Astrocyte (in vitro differentiated cells and primary cell): ENCODE measurements around the gene MAN2A1. TPM values are rescaled to one million over a fixed set of nuclear protein-coding genes. Genes with fewer than 3 reads are reported as not detected.

Source experiments
- DNase-seq: peaks from one replicate; pipeline ENCODE4 v3.0.0-alpha.2; 2010; ENCODE audit warnings: low read depth
- FAIRE-seq: peaks from 2 replicates; lab custom pipeline; 2011; peaks lifted over from hg19 to GRCh38; lab: Jason Lieb, UNC
- H2AFZ ChIP-seq: 2 replicates; pipeline ENCODE4 v1.6.0; 2012; ENCODE audit warnings: low read depth, low read length, inconsistent platforms
- H3K27ac ChIP-seq: 2 replicates; pipeline ENCODE4 v1.5.1; 2011; ENCODE audit warnings: low read depth, low read length, inconsistent platforms
- H3K27me3 ChIP-seq: 2 replicates; pipeline ENCODE4 v1.6.0; 2011; ENCODE audit warnings: low read length, inconsistent platforms; ENCODE audit not compliant: insufficient read depth
- H3K36me3 ChIP-seq: 2 replicates; pipeline ENCODE4 v1.5.1; 2011; ENCODE audit warnings: low read length, inconsistent platforms; ENCODE audit not compliant: insufficient read depth
- H3K4me1 ChIP-seq: 2 replicates; pipeline ENCODE4 v1.5.1; 2011; ENCODE audit warnings: low read length, inconsistent platforms; ENCODE audit not compliant: insufficient read depth
- H3K4me2 ChIP-seq: 2 replicates; pipeline ENCODE4 v1.6.0; 2012; ENCODE audit warnings: low read length, inconsistent platforms
- H3K4me3 ChIP-seq: 2 replicates; pipeline ENCODE4 v1.5.1; 2011; ENCODE audit warnings: low read depth, mild to moderate bottlenecking, low read length, inconsistent platforms; ENCODE audit not compliant: insufficient read depth
- H3K79me2 ChIP-seq: 2 replicates; pipeline ENCODE4 v1.6.0; 2012; ENCODE audit warnings: mild to moderate bottlenecking, low read length, inconsistent platforms; ENCODE audit not compliant: insufficient read depth
- H3K9ac ChIP-seq: 2 replicates; pipeline ENCODE4 v1.6.0; 2012; ENCODE audit warnings: mild to moderate bottlenecking, low read length, inconsistent platforms
- H3K9me3 ChIP-seq: 2 replicates; pipeline ENCODE4 v1.5.1; 2012; ENCODE audit warnings: low read depth, mild to moderate bottlenecking, low read length, inconsistent platforms; ENCODE audit not compliant: insufficient read depth
- H4K20me1 ChIP-seq: 2 replicates; pipeline ENCODE4 v1.6.0; 2012; ENCODE audit warnings: low read length, inconsistent platforms; ENCODE audit not compliant: insufficient read depth
- H3K27ac Mint-ChIP-seq: one replicate; pipeline ENCODE4 v1.8.0; 2021; ENCODE audit warnings: mild to moderate bottlenecking, mixed read lengths; ENCODE audit not compliant: unreplicated experiment
- H3K27me3 Mint-ChIP-seq: one replicate; pipeline ENCODE4 v1.8.0; 2021; ENCODE audit warnings: low read depth, mixed read lengths; ENCODE audit not compliant: unreplicated experiment
- H3K36me3 Mint-ChIP-seq: one replicate; pipeline ENCODE4 v1.8.0; 2021; ENCODE audit warnings: low read depth, mixed read lengths; ENCODE audit not compliant: unreplicated experiment
- H3K4me1 Mint-ChIP-seq: one replicate; pipeline ENCODE4 v1.8.0; 2021; ENCODE audit warnings: low read depth, mixed read lengths; ENCODE audit not compliant: unreplicated experiment
- H3K4me3 Mint-ChIP-seq: one replicate; pipeline ENCODE4 v1.8.0; 2021; ENCODE audit warnings: mild to moderate bottlenecking, moderate library complexity, mixed read lengths; ENCODE audit not compliant: unreplicated experiment
- H3K9me3 Mint-ChIP-seq: one replicate; pipeline ENCODE4 v1.8.0; 2021; ENCODE audit warnings: mild to moderate bottlenecking, mixed read lengths; ENCODE audit not compliant: unreplicated experiment
- EZH2 ChIP-seq: IDR thresholded peaks from 2 replicates; pipeline ENCODE4 v1.6.1; 2012; ENCODE audit warnings: mild to moderate bottlenecking, low read length, inconsistent platforms; ENCODE audit not compliant: insufficient read depth
- total RNA-seq: library from RNA; stranded (reverse); gene quantifications from 2 replicates; pipeline ENCODE4 v1.2.1, GENCODE V29; 2021
- TF ChIP-seq, protein P1 (sequence below): IDR thresholded peaks from 2 replicates; pipeline ENCODE4 v1.5.1; 2011; ENCODE audit warnings: low read depth, mild to moderate bottlenecking, inconsistent platforms, low read length, moderate library complexity; ENCODE audit not compliant: insufficient read depth

Gene MAN2A1
- total RNA-seq, 1 donor from 2014 or later, result 109 TPM

DNA sequence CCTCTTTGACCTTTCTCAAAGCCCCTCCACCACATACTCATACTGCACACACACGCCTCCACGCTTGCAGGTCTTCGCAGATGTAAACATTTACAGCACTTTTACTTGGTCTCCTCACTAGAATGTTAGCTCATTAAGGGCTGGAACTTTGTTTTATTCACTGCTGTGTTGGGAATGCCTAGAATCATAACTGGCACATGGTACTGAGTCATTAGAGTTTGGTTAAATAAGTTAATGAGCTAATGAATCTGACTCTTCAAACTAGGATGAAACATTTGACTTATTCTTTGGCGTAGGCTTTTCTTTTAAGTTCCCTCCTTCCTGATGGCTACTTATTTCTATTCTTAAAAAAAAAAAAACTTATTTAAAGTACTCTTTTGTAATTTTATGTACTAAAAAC lies 28.9 kb downstream of the MAN2A1 start:
- DNase-seq, result no peak
- Histone ChIP-seq H3K9ac (no peak overlapping the region), H4K20me1 (peaks cover 13% of the 10 kb centered on the region), H3K4me2 (no peak overlapping the region), H3K4me3 (no peak overlapping the region), H3K4me1 (no peaks in the 10 kb centered on the region), H3K79me2 (peaks cover 56% of the 10 kb centered on the region), H3K27me3 (no peaks in the 10 kb centered on the region), H3K9me3 (no peaks in the 10 kb centered on the region), H3K36me3 (peaks cover 5% of the 10 kb centered on the region), H2AFZ (no peak overlapping the region), H3K27ac (no peak overlapping the region)
- peaks cover 6% of the 10 kb centered on the region for H3K4me1 Mint-ChIP-seq
- H3K36me3 Mint-ChIP-seq, result no peaks in the 10 kb centered on the region
- H3K27ac Mint-ChIP-seq, result no peak overlapping the region
- FAIRE-seq, result no peak
- no peak for TF ChIP-seq EZH2
- TF ChIP-seq, protein P1, sequence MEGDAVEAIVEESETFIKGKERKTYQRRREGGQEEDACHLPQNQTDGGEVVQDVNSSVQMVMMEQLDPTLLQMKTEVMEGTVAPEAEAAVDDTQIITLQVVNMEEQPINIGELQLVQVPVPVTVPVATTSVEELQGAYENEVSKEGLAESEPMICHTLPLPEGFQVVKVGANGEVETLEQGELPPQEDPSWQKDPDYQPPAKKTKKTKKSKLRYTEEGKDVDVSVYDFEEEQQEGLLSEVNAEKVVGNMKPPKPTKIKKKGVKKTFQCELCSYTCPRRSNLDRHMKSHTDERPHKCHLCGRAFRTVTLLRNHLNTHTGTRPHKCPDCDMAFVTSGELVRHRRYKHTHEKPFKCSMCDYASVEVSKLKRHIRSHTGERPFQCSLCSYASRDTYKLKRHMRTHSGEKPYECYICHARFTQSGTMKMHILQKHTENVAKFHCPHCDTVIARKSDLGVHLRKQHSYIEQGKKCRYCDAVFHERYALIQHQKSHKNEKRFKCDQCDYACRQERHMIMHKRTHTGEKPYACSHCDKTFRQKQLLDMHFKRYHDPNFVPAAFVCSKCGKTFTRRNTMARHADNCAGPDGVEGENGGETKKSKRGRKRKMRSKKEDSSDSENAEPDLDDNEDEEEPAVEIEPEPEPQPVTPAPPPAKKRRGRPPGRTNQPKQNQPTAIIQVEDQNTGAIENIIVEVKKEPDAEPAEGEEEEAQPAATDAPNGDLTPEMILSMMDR, result no peak
- no peak overlapping the region for H3K4me3 Mint-ChIP-seq
- no peaks in the 10 kb centered on the region for H3K9me3 Mint-ChIP-seq
- no peaks in the 10 kb centered on the region for H3K27me3 Mint-ChIP-seq

DNA sequence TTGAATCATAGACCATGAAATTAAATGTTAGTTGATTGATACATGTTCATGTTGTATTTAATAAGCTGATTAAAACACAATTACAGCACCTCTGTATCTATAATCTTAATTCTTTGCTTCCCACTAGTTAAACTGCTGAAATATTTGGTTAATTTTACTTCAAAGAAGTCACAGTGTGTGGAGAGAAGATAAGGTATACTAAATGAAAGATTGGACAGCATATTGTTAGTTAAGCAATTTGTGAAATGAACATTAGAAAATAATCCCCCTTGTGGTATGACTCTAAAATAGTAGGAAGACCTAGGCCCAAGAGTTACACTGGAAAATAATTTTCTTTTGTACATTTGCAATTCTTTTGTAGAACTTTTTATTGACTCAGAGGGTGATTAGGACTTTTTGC lies 30.3 kb downstream of the MAN2A1 start:
- peaks cover 5% of the 10 kb centered on the region for H3K36me3 ChIP-seq
- Mint-ChIP-seq H3K27me3 (no peaks in the 10 kb centered on the region), H3K27ac (no peak overlapping the region), H3K4me1 (peaks cover 12% of the 10 kb centered on the region), H3K36me3 (no peaks in the 10 kb centered on the region), H3K4me3 (no peak overlapping the region), H3K9me3 (no peaks in the 10 kb centered on the region)
- H4K20me1 ChIP-seq, result peaks cover 8% of the 10 kb centered on the region
- H2AFZ ChIP-seq, result no peak overlapping the region
- DNase-seq, result no peak
- no peak overlapping the region for H3K4me2 ChIP-seq
- H3K79me2 ChIP-seq, result peaks cover 49% of the 10 kb centered on the region
- no peaks in the 10 kb centered on the region for H3K27me3 ChIP-seq
- no peak overlapping the region for H3K4me3 ChIP-seq
- H3K4me1 ChIP-seq, result no peaks in the 10 kb centered on the region
- no peak overlapping the region for H3K9ac ChIP-seq
- no peak overlapping the region for H3K27ac ChIP-seq
- H3K9me3 ChIP-seq, result no peaks in the 10 kb centered on the region
- TF ChIP-seq EZH2, result no peak
- no peak for FAIRE-seq

DNA sequence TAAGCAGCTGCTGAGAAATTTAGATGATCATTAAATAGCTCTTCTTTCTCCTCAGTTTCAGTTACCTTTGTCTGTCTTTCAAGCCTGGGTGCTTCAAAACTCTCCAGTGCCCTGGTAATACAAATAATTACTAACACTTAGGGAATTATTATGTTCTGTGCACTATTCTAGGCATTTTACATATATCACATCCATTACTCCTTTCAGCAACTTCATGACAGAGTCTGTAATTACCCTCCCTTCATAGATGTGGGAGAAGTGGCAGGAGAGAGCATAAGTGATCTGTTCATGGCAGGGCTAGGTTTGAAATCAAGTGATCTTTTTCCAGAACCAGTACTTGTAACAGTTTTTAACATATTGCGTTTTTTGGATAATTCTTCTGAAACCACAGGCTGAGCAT lies 32.0 kb downstream of the MAN2A1 start:
- H3K27me3 Mint-ChIP-seq, result no peaks in the 10 kb centered on the region
- FAIRE-seq (no peak), DNase-seq (no peak)
- Histone ChIP-seq H3K9me3 (no peaks in the 10 kb centered on the region), H3K27ac (no peak overlapping the region), H3K27me3 (no peaks in the 10 kb centered on the region), H3K4me3 (no peak overlapping the region), H3K36me3 (peaks cover 5% of the 10 kb centered on the region), H3K4me1 (no peaks in the 10 kb centered on the region), H2AFZ (no peak overlapping the region), H4K20me1 (peaks cover 8% of the 10 kb centered on the region), H3K9ac (no peak overlapping the region), H3K79me2 (peaks cover 49% of the 10 kb centered on the region), H3K4me2 (no peak overlapping the region)
- peaks cover 12% of the 10 kb centered on the region for H3K4me1 Mint-ChIP-seq
- no peaks in the 10 kb centered on the region for H3K9me3 Mint-ChIP-seq
- no peaks in the 10 kb centered on the region for H3K36me3 Mint-ChIP-seq
- no peak for TF ChIP-seq EZH2
- TF ChIP-seq, protein P1, result no peak
- H3K27ac Mint-ChIP-seq, result no peak overlapping the region
- H3K4me3 Mint-ChIP-seq, result no peak overlapping the region
